Measurements from ENCODE around the gene AHDC1. TPM values are rescaled to one million over a fixed set of nuclear protein-coding genes. Genes with fewer than 3 reads are reported as not detected.

The AHDC1 gene
- total RNA-seq, 4 donors from 2014 or later, result 14.7 to 54.3 (median 35.4) TPM

- Histone ChIP-seq H3K36me3 (peaks cover 0 to 4% (median 0%) of the 10 kb centered on the region in 4 donors), H3K27me3 (no peaks in the 10 kb centered on the region), H3K4me1 (peaks cover 63 to 86% (median 74%) of the 10 kb centered on the region in 4 donors), H3K27ac (replicated peaks in 1 of 4) (peak overlapping the region; percentile 59 to 98 (median 62)), H3K4me3 (no peak overlapping the region), H3K9me3 (no peaks in the 10 kb centered on the region)
- 73% methylated on average over 6 of the region's 6 CpGs for WGBS
- intact Hi-C loops (cut with DNase I), result no loop called here
- no peak for TF ChIP-seq POLR2AphosphoS5 (IDR thresholded peaks at IDR 0.05)
- TF ChIP-seq, protein P1, sequence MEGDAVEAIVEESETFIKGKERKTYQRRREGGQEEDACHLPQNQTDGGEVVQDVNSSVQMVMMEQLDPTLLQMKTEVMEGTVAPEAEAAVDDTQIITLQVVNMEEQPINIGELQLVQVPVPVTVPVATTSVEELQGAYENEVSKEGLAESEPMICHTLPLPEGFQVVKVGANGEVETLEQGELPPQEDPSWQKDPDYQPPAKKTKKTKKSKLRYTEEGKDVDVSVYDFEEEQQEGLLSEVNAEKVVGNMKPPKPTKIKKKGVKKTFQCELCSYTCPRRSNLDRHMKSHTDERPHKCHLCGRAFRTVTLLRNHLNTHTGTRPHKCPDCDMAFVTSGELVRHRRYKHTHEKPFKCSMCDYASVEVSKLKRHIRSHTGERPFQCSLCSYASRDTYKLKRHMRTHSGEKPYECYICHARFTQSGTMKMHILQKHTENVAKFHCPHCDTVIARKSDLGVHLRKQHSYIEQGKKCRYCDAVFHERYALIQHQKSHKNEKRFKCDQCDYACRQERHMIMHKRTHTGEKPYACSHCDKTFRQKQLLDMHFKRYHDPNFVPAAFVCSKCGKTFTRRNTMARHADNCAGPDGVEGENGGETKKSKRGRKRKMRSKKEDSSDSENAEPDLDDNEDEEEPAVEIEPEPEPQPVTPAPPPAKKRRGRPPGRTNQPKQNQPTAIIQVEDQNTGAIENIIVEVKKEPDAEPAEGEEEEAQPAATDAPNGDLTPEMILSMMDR (IDR thresholded peaks at IDR 0.05), result no peak
- no peak for TF ChIP-seq POLR2A (IDR thresholded peaks at IDR 0.05; ENCODE audit: low read depth)
- TF ChIP-seq EP300 (IDR thresholded peaks at IDR 0.05), result no peak
- no peak for DNase-seq (ENCODE audit: extremely low spot score)
These were observed 22.1 kb downstream of the AHDC1 start for GRCh38 chr1:27581823-27582243.

DNA sequence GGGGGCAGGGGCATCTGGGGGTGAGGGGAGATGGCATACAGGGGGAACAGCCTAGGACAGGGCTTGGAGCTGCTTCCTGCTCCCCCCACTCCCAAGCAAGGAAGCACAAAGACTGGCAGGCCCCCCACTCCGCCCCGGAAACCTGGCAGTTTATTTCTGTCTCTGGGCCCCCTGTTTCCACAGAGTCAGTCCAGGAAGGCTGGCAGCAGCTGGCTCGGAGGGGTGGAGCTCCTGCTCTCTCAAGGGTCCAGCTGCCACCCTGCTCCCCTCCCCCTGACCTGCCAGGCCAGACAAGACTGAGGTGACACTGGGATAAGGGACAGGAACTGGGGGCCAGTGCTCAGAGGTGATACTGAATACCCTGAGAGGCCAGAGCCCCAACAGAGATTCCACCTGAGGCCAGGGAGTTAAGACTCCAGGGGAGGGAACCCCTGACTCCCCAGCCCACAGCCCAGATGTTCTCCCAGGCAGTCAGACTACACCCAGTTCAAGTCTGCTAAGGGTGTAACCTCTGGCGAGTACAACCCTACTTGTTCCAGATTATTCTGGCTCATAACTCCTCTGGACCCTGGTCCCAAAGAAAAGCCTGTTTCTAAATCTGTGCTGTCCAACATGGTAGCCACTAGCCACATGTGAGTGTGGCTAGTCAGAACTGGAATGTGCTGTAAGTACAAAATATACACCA is 26.3 kb downstream of the AHDC1 start:
- H3K4me1 ChIP-seq, result peaks cover 78 to 95% (median 84%) of the 10 kb centered on the region in 4 donors
- H3K9me3 ChIP-seq, result no peaks in the 10 kb centered on the region
- intact Hi-C loops (cut with DNase I), result no loop called here
- WGBS, result 0% methylated on average over 1 of the region's 4 CpGs
- no peak overlapping the region for H3K4me3 ChIP-seq
- no peaks in the 10 kb centered on the region for H3K36me3 ChIP-seq
- peak overlapping the region; percentile 93 to 98 (median 97) for H3K27ac ChIP-seq (replicated peaks in 1 of 4)
- no peak for TF ChIP-seq POLR2AphosphoS5 (IDR thresholded peaks at IDR 0.05)
- no peak for DNase-seq (ENCODE audit: extremely low spot score)
- H3K27me3 ChIP-seq, result no peaks in the 10 kb centered on the region

- Histone ChIP-seq H3K4me1 (peaks cover 81 to 95% (median 86%) of the 10 kb centered on the region in 4 donors), H3K27ac (replicated peaks in 1 of 4) (peak overlapping the region; percentile 93 to 98 (median 97)), H3K9me3 (no peaks in the 10 kb centered on the region), H3K4me3 (peak overlapping the region in 1 of 4 donors; percentile 62), H3K27me3 (no peaks in the 10 kb centered on the region), H3K36me3 (no peaks in the 10 kb centered on the region)
- no peak for DNase-seq (ENCODE audit: extremely low spot score)
- WGBS, result 45% methylated on average over 7 of the region's 7 CpGs
- TF ChIP-seq, protein P1 (IDR thresholded peaks at IDR 0.05), result no peak
- TF ChIP-seq EP300 (IDR thresholded peaks at IDR 0.05) (no peak), POLR2AphosphoS5 (IDR thresholded peaks at IDR 0.05) (no peak), POLR2A (IDR thresholded peaks at IDR 0.05; ENCODE audit: low read depth) (no peak)
- intact Hi-C loops (cut with DNase I), result no loop called here
These were observed 27.1 kb downstream of the AHDC1 start for GRCh38 chr1:27576806-27577227.

DNA sequence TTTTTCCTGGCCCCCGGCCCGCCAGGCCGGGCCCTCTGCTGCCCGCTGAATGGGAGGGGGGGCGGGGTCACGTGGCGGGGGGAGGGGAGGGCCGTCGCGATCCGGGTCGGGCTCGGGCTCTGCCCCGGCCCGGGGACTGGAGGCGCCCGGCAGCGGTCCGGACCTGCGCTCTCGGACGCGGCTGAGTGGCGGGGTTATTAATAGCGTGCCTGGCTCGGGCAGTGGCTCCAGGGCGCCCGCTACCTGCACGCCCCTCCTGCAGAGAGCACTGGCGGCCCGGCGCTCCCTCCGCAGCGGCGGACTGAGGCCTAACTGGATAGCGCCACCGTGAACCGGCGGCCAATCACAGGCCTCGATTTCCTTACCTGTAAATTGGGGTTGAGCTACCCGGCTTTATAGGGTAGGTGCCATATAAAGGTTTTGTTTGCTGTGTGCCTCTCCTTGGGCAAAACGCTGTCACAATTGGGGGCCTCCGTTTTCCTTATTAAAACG is 28.1 kb downstream of the AHDC1 start:
- Histone ChIP-seq H3K27me3 (no peaks in the 10 kb centered on the region), H3K4me3 (peak overlapping the region; percentile 61 to 69 (median 62)), H3K4me1 (peaks cover 81 to 95% (median 87%) of the 10 kb centered on the region in 4 donors), H3K27ac (replicated peaks in 1 of 4) (peak overlapping the region; percentile 93 to 98 (median 97)), H3K9me3 (no peaks in the 10 kb centered on the region), H3K36me3 (no peaks in the 10 kb centered on the region)
- peak; percentile 93 for DNase-seq (ENCODE audit: extremely low spot score)
- TF ChIP-seq POLR2AphosphoS5 (IDR thresholded peaks at IDR 0.05) (peak; percentile 43 to 66), POLR2A (IDR thresholded peaks at IDR 0.05; ENCODE audit: low read depth) (no peak), EP300 (IDR thresholded peaks at IDR 0.05) (no peak)
- TF ChIP-seq, protein P1 (IDR thresholded peaks at IDR 0.05), result peak; percentile 9 to 49 (median 43)
- 34% methylated on average over 5 of the region's 44 CpGs for WGBS
- intact Hi-C loops (cut with DNase I), result no loop called here

Data from esophagus muscularis mucosa (tissue), 4 donors.